Measurements from ENCODE around the gene DOCK10.

DOCK10 gene

DNA sequence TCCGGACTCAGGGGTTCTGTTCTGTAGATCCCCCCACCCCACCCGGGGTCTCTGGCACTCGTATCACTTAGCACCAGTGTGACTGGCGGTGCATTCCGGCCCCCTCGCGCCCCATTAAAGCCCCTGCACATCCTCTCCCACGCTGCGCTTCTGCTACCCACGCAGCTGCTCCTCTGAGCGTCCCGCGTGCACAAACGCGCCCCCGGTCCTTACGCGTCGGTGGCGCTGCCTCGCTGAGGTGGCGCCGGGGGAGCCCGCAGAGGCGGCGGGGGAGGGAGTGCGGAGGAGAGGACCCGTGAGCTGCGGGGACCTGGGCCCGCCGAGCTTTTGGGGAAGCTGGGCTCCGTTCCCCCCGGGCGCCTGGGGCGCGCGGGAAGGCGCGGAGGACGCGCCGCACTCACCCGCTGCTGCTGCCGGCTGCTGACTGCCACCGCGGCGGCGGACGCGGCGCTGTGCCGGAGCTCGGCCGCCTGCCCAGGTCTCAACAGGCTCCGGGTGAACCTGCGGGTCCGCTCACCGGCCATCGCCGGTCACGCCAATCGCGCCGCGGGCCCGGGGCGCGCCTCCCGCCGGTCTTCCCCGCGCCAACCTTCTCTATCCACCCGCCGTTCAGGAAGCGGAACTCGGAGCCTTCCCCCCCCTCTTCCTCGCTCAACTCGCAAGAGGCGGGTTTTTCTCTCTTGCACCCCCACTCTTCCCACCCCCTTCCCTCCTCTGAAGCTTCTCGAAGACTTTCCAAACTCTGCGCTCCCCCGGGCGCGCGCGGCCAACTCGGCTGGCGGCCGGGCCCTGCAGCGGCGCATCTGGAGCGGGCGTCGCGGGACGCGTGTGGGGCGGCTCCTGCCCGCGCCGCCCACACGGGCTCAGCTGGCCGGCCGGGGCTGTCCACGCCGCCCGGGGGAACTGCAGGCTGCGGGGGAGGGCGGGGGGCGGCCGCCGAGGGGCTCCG, at the start of gene DOCK10:
DOCK10 (minus strand) TSS at position 618 of the 949 bp plus-strand sequence; CDS start at position 524, 94 bp downstream.
- peak within 1 kb of the TSS; percentile 91 for H3K4me3 Mint-ChIP-seq
- peaks cover 0 to 3% of the 10 kb centered on the region in 2 donors for H3K27me3 Mint-ChIP-seq
- H3K9me3 Mint-ChIP-seq = no peaks in the 10 kb centered on the region
- DNase-seq (peak; percentile 49), ATAC-seq (replicated peaks) (peak; percentile 38 to 49)
- H3K4me1 Mint-ChIP-seq = peaks cover 42 to 59% of the 10 kb centered on the region in 2 donors
- H3K36me3 Mint-ChIP-seq = peaks cover 33 to 36% of the 10 kb centered on the region in 2 donors
- H3K27ac Mint-ChIP-seq = peak within 1 kb of the TSS; percentile 99

DNA sequence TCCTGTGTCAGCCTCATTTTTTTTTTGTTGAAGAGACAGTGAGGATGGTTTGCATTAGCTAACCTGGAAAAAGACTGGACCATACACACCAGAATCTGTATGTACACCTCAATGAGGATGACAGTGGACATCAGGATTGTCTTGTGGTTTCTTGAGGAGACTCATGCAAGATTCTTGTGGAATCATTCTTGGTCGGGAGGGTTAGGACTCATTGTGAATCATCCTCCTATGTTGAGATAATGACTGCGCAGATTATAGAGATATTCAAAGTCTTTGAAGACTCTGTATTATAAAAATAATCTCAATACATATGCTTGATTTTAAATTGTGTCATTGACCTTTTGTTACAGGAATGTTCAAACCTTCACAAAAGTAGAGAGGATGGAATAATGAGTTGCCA, 49.1 kb upstream of the DOCK10 start:
- no peaks in the 10 kb centered on the region for H3K36me3 Mint-ChIP-seq
- H3K4me1 Mint-ChIP-seq = no peaks in the 10 kb centered on the region
- no peak overlapping the region for H3K27ac Mint-ChIP-seq
- ATAC-seq (replicated peaks) = no peak
- H3K4me3 Mint-ChIP-seq = no peak overlapping the region
- peaks cover 8 to 14% of the 10 kb centered on the region in 2 donors for H3K27me3 Mint-ChIP-seq
- peaks cover 0 to 2% of the 10 kb centered on the region in 2 donors for H3K9me3 Mint-ChIP-seq
- no peak for DNase-seq

DNA sequence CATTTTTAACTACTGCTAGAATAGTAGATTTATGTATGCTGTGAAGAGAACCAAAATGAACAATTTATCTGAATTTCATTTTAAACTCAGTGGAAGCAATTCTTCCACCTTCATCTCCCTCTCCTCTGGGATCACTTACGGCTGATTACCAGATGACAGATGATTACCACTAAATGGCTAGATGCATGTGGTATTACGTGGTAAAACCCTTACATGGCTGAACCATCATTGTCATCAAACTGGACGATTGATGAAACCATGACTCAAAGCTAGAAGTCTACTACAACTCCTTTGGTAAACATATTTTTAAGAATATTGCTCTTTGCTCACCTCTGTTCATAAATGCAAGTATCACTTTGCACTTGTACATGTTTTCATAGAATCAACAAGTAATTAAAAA, 48.5 kb upstream of the DOCK10 start:
- no peak overlapping the region for H3K4me3 Mint-ChIP-seq
- no peak overlapping the region for H3K27ac Mint-ChIP-seq
- peaks cover 8 to 14% of the 10 kb centered on the region in 2 donors for H3K27me3 Mint-ChIP-seq

DNA sequence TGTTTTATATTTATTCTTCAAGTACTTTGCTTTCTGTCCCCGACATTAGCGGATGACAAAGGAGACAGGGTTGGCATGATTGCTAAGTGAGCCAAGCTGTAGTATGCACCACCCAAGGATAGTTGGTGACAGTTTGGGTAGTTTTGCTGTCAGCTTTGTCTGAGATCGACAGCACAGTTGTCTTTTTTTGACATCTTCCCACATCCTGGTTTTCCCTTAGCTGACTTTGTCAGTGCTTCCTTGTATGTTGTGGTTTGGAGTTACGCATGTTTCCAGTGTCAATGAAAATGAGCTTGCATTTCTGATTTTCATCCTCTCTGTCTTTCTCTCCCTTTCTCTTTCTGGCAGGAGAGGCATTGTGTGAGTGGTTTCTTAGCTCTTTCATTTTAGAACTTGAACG, 44.6 kb upstream of the DOCK10 start:
- Mint-ChIP-seq H3K4me1 (no peaks in the 10 kb centered on the region), H3K36me3 (no peaks in the 10 kb centered on the region), H3K9me3 (no peaks in the 10 kb centered on the region), H3K27me3 (no peaks in the 10 kb centered on the region), H3K4me3 (no peak overlapping the region), H3K27ac (no peak overlapping the region)
- no peak for DNase-seq
- no peak for ATAC-seq (replicated peaks)

More for the DNA sequence above, 48.5 kb upstream of the DOCK10 start:
- no peak for DNase-seq
- H3K9me3 Mint-ChIP-seq = peaks cover 0 to 2% of the 10 kb centered on the region in 2 donors
- ATAC-seq (replicated peaks) = no peak
- H3K36me3 Mint-ChIP-seq = no peaks in the 10 kb centered on the region
- H3K4me1 Mint-ChIP-seq = no peaks in the 10 kb centered on the region

DNA sequence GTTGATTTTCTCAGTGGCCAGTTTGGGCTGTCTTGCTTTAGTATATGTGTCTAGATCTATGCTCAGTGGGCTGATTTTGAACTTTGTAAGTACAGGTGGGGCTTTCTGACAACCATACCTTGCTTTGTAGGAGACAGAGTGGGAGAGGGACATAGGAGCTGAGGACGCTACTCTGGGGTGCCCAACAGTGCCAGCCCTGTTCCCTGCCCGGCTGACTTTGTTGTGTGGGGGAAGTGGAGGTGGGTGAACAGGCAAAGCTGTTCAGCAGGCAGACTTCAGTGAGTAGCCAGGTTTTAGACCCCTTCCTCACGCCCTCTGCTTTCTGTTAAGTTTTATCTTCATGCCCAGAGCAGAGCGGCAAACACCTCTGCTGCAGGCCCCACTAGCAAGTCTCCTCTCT, 44.2 kb upstream of the DOCK10 start:
- H3K27ac Mint-ChIP-seq = no peak overlapping the region
- H3K36me3 Mint-ChIP-seq = no peaks in the 10 kb centered on the region
- H3K4me1 Mint-ChIP-seq = no peaks in the 10 kb centered on the region
- no peaks in the 10 kb centered on the region for H3K9me3 Mint-ChIP-seq
- no peaks in the 10 kb centered on the region for H3K27me3 Mint-ChIP-seq
- no peak overlapping the region for H3K4me3 Mint-ChIP-seq
- ATAC-seq (replicated peaks) = no peak
- no peak for DNase-seq

DNA sequence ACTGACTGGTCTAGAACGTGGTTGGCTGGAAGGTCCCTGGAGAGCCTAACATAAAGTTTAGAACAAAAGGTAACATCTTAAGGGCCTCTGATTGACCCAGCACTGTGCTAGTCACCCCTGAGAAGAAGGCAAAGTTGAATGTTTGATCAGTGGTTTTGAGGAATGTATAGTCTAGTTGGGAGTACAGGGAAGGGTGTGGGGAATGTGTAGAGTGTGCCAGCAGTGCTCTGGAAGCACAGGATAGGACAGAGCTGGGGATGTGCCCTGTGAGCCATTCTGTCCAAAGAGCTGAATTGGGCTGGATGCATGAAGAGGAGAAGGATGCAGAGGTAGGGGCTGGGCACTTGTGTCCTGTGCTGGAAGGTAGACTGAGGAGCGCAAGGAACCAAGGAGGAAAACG, 41.0 kb upstream of the DOCK10 start:
- no peak for DNase-seq
- no peak for ATAC-seq (replicated peaks)
- Mint-ChIP-seq H3K4me3 (no peak overlapping the region), H3K27ac (no peak overlapping the region), H3K36me3 (no peaks in the 10 kb centered on the region), H3K27me3 (peaks cover 0 to 4% of the 10 kb centered on the region in 2 donors), H3K9me3 (no peaks in the 10 kb centered on the region), H3K4me1 (no peaks in the 10 kb centered on the region)

DNA sequence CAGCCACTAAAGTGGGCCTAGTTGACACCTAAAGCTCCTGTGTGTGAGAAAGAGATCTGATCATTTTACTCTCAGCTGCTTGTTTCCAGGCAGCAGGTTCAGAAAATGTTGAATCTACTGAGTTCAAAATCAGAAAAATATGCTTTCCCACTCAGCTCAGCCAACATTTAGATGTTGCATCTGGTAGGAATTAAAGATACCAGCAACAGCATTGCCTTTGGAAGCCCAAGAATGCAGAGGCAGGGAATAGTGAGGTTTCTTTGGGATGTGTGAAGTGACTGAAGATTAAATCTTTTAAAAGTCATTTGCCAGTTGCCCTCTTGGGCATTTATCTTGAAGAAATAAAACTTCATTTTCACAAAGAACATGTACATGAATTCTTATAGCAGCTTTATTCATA, 33.9 kb upstream of the DOCK10 start:
- no peak for DNase-seq

DNA sequence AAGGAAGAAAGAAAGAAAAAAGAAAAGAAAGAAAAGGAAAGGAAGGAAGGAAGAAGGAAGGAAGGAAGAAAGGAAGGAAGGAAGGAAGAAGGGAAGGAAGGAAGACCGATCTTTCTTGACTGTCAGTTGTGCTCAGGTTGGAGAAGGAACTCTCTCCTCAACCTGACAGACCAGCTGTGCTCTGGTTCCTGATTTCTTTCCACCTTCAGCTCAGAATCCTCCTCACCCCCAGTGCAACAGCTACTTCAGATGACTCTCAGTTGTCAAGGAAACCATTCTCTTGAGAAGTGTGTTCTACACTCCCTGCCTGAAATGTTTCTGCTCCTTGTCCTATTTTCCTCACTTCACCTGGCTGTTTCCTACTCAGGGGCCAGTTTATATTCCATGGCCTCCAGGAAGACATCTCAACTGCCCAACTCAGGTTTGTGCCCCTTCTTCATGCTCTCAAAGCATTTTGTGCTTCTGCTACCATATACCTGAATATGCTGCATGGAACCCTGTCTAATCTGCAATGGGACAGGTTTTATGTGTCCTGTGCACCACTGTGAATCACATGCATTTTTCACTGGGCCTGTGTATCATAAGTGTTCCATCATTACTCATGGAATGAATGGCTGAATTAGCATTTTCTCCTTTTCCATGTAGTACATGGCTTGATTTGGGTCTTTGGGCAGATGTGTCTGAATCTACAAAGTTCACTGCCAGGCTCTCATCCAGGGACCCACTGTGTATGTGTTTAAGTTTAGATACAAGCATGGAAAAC, 32.8 kb upstream of the DOCK10 start:
- no peak overlapping the region for H3K27ac Mint-ChIP-seq
- H3K4me3 Mint-ChIP-seq = no peak overlapping the region
- no peak for DNase-seq
- H3K36me3 Mint-ChIP-seq = peaks cover 0 to 2% of the 10 kb centered on the region in 2 donors
- ATAC-seq (replicated peaks) = no peak
- H3K27me3 Mint-ChIP-seq = peaks cover 12 to 30% of the 10 kb centered on the region in 2 donors
- peaks cover 0 to 2% of the 10 kb centered on the region in 2 donors for H3K4me1 Mint-ChIP-seq
- H3K9me3 Mint-ChIP-seq = no peaks in the 10 kb centered on the region

More for the DNA sequence above, 33.9 kb upstream of the DOCK10 start:
- Mint-ChIP-seq H3K9me3 (no peaks in the 10 kb centered on the region), H3K4me1 (peaks cover 0 to 2% of the 10 kb centered on the region in 2 donors), H3K27me3 (peaks cover 12 to 22% of the 10 kb centered on the region in 2 donors), H3K27ac (no peak overlapping the region), H3K36me3 (peaks cover 0 to 2% of the 10 kb centered on the region in 2 donors), H3K4me3 (no peak overlapping the region)
- no peak for ATAC-seq (replicated peaks)

DNA sequence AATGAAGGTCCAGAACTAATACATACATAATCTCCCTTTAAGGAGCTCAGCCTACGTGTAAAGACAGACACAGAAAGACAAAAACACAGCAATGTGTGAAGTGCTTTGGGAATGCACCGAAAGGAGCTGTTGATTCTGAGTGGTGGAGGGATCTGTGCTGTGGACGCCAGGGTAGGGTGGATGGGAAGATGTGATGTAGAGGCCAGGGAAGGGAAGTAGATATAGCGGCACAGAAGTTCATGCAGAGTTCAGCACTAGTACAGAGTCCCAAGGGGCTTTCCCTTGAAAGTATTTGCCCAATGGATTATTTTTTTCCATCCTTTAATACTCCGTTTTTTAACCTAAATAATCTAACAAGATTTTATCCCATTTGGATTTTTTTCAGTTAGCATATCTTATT, 32.1 kb upstream of the DOCK10 start:
- H3K27ac Mint-ChIP-seq = no peak overlapping the region
- H3K4me1 Mint-ChIP-seq = peaks cover 0 to 2% of the 10 kb centered on the region in 2 donors
- no peak for ATAC-seq (replicated peaks)
- no peak for DNase-seq
- H3K9me3 Mint-ChIP-seq = no peaks in the 10 kb centered on the region
- no peak overlapping the region for H3K4me3 Mint-ChIP-seq
- peaks cover 0 to 2% of the 10 kb centered on the region in 2 donors for H3K36me3 Mint-ChIP-seq
- peaks cover 8 to 31% of the 10 kb centered on the region in 2 donors for H3K27me3 Mint-ChIP-seq

DNA sequence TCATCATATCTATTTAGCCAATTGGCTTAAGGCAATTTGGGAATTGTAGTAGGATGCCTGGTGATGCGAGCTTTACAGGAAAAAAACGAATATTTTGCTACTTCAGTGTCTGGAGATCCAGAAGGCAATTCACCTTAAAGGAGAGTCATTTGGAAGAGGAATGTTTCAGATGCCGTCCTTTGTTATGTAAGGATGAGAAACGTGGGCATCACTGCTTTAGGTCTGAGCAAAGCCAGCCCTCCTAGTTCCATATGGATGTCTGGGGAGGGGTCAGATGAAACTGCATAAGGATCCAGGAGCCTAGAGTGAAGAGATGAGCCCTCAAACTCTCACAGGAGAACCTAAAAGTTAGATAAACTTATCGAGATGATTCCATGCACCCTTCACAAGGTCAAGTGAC, 30.9 kb upstream of the DOCK10 start:
- H3K9me3 Mint-ChIP-seq = peaks cover 3 to 4% of the 10 kb centered on the region in 2 donors
- peaks cover 8 to 31% of the 10 kb centered on the region in 2 donors for H3K27me3 Mint-ChIP-seq
- H3K36me3 Mint-ChIP-seq = peaks cover 2 to 4% of the 10 kb centered on the region in 2 donors
- DNase-seq (no peak), ATAC-seq (replicated peaks) (no peak)
- peaks cover 0 to 2% of the 10 kb centered on the region in 2 donors for H3K4me1 Mint-ChIP-seq
- H3K27ac Mint-ChIP-seq = no peak overlapping the region
- no peak overlapping the region for H3K4me3 Mint-ChIP-seq

DNA sequence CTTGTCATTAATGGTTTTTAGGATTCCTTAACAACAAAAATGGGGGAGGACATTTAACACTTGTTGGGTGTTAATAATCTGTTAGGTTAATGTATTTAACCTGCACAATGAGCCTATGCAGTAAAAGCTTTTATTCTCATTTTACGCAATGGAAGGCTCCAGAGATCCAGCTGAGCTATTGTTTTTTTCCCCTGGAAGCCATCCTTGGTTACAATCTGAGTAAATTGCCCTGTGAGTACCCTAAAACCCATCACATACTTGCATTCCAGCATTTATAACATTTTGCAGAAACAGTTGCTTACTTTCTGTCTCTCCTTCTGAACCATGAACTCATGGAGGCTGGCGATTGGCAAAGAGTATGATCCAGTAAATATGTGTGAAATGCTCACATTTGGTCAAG, 30.2 kb upstream of the DOCK10 start:
- Mint-ChIP-seq H3K36me3 (peaks cover 3 to 10% of the 10 kb centered on the region in 2 donors), H3K9me3 (peaks cover 6 to 9% of the 10 kb centered on the region in 2 donors), H3K27me3 (peaks cover 8 to 29% of the 10 kb centered on the region in 2 donors), H3K4me1 (peaks cover 0 to 2% of the 10 kb centered on the region in 2 donors), H3K27ac (no peak overlapping the region), H3K4me3 (no peak overlapping the region)
- ATAC-seq (replicated peaks) (no peak), DNase-seq (no peak)

DNA sequence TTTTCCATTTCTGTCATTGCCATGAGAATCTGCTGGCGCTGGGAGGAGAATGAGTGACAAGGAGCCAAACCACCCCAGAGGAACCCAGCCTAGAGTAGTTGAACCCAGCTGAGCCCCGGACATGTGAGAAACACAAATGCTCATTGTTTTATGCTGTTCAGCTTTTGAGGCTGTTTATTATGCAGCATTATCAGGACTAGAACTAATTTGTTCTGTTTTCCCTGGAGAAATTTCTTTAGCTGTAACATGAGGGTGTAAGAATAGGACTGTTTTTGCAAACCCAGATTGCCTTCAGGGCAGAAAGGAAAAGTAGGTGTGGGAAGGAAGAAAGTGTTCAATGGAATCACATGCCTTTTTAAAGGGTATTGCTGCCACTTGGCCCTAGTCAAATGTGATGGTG, 28.5 kb upstream of the DOCK10 start:
- DNase-seq = no peak
- peaks cover 4 to 6% of the 10 kb centered on the region in 2 donors for H3K4me1 Mint-ChIP-seq
- H3K27me3 Mint-ChIP-seq = peaks cover 17 to 33% of the 10 kb centered on the region in 2 donors
- ATAC-seq (replicated peaks) = no peak
- H3K27ac Mint-ChIP-seq = no peak overlapping the region
- H3K9me3 Mint-ChIP-seq = peaks cover 15 to 20% of the 10 kb centered on the region in 2 donors
- no peak overlapping the region for H3K4me3 Mint-ChIP-seq
- H3K36me3 Mint-ChIP-seq = peaks cover 4 to 19% of the 10 kb centered on the region in 2 donors

DNA sequence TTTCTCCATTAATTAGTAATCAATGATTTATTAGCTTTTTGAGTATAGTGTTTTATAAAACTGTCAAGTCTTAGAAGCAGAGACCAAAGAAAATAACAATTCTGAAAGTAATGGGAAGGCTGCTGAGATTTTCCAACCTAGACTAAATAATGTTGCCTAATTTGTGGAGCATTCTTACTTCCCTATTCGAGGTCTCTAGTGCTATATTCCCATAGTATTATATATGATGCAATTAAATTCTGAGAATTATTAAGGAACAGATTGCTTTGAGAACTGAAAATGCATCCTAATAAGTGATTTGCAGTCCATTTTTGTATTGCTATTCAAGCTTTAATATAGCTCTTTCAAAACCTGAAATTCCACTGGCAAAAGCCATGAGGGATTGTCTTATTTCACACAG, 27.7 kb upstream of the DOCK10 start:
- peaks cover 4 to 6% of the 10 kb centered on the region in 2 donors for H3K4me1 Mint-ChIP-seq
- H3K36me3 Mint-ChIP-seq = peaks cover 4 to 19% of the 10 kb centered on the region in 2 donors
- H3K4me3 Mint-ChIP-seq = no peak overlapping the region
- H3K9me3 Mint-ChIP-seq = peaks cover 15 to 20% of the 10 kb centered on the region in 2 donors
- ATAC-seq (replicated peaks) = no peak
- DNase-seq = no peak
- H3K27ac Mint-ChIP-seq = no peak overlapping the region
- H3K27me3 Mint-ChIP-seq = peaks cover 14 to 33% of the 10 kb centered on the region in 2 donors

DNA sequence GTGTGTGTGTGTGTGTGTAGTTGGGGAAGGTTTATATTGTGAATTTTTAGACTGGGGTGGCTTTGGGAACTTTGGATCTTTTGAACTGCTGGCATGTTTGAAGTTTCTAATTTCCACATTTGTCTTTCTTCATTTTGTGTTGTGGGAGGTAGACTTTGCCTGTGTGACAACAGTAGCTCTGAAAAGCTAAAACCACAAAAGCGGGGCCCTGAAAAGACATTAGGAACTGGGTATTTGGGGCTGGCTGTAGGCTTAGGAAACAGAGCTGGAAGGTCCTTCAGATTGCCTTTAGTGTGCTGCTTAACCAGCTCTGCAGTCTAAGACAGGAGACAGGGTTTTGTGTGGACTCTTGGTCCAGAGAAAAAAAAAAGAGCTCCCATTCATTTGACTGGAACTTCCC, 27.2 kb upstream of the DOCK10 start:
- H3K27ac Mint-ChIP-seq = no peak overlapping the region
- no peak for DNase-seq
- H3K4me3 Mint-ChIP-seq = no peak overlapping the region

More for the DNA sequence above, 27.2 kb upstream of the DOCK10 start:
- H3K36me3 Mint-ChIP-seq = peaks cover 4 to 19% of the 10 kb centered on the region in 2 donors
- peaks cover 12 to 31% of the 10 kb centered on the region in 2 donors for H3K27me3 Mint-ChIP-seq
- ATAC-seq (replicated peaks) = no peak
- H3K4me1 Mint-ChIP-seq = peaks cover 4 to 6% of the 10 kb centered on the region in 2 donors
- peaks cover 15 to 20% of the 10 kb centered on the region in 2 donors for H3K9me3 Mint-ChIP-seq

All from stimulated activated naive B cell treated with anti-CD40 and anti-IgM and Interleukin-4, amounts not matched to agents 10 μg/mL and 1 μg/mL and 100 μg/mL, for 72 hours (primary cell).